Neural progenitor cell (in vitro differentiated cells): ENCODE results near the gene BCL2L12. TPM values are rescaled to one million over a fixed set of nuclear protein-coding genes. Genes with fewer than 3 reads are reported as not detected.

ENCODE experiments used
- DNase-seq: peaks from one replicate; pipeline ENCODE4 v3.0.0-alpha.2; 2016; ENCODE audit warnings: low spot score
- H2AFZ ChIP-seq: fragments of 200-600 bp; sonication (generic); replicated peaks from 2 replicates; pipeline ENCODE4 v1.6.1; 2016; ENCODE audit warnings: antibody characterized with exemption
- H3F3A ChIP-seq: fragments of 200-600 bp; sonication (generic); 2 replicates; pipeline ENCODE4 v1.6.1; 2016; ENCODE audit warnings: antibody characterized with exemption, low read depth
- H3K27ac ChIP-seq: fragments of 200-600 bp; sonication (generic); 2 replicates; pipeline ENCODE4 v1.5.1; 2016; ENCODE audit warnings: mild to moderate bottlenecking
- H3K27me3 ChIP-seq: fragments of 200-600 bp; sonication (generic); 2 replicates; pipeline ENCODE4 v1.6.1; 2016; ENCODE audit warnings: mild to moderate bottlenecking, moderate library complexity
- H3K36me3 ChIP-seq: fragments of 200-600 bp; sonication (generic); 2 replicates; pipeline ENCODE4 v1.5.1; 2016
- H3K4me1 ChIP-seq: fragments of 200-600 bp; sonication (generic); 2 replicates; pipeline ENCODE4 v1.6.1; 2016; ENCODE audit warnings: mixed run types
- H3K4me2 ChIP-seq: fragments of 200-600 bp; sonication (generic); 2 replicates; pipeline ENCODE4 v1.6.1; 2016
- H3K4me3 ChIP-seq: fragments of 200-600 bp; sonication (generic); 2 replicates; pipeline ENCODE4 v1.5.1; 2016
- H3K79me2 ChIP-seq: fragments of 200-600 bp; sonication (generic); 2 replicates; pipeline ENCODE4 v1.6.1; 2016; ENCODE audit warnings: low read depth
- H3K9ac ChIP-seq: fragments of 200-600 bp; sonication (generic); 2 replicates; pipeline ENCODE4 v1.6.1; 2016
- H3K9me3 ChIP-seq: fragments of 200-600 bp; sonication (generic); 2 replicates; pipeline ENCODE4 v1.5.1; 2016; ENCODE audit warnings: low read depth
- H4K20me1 ChIP-seq: fragments of 200-600 bp; sonication (generic); 2 replicates; pipeline ENCODE4 v1.6.1; 2016; ENCODE audit warnings: low read depth
- H3K27ac Mint-ChIP-seq: 3 replicates; pipeline ENCODE4 v1.8.0; 2021; ENCODE audit warnings: mixed read lengths
- H3K27me3 Mint-ChIP-seq: 2 replicates; pipeline ENCODE4 v1.8.0; 2022; ENCODE audit warnings: low read depth, mild to moderate bottlenecking, inconsistent platforms, moderate library complexity, mixed read lengths; ENCODE audit not compliant: insufficient read depth
- H3K36me3 Mint-ChIP-seq: 3 replicates; pipeline ENCODE4 v1.8.0; 2021; ENCODE audit warnings: mixed read lengths
- H3K4me1 Mint-ChIP-seq: 3 replicates; pipeline ENCODE4 v1.8.0; 2021; ENCODE audit warnings: mixed read lengths
- H3K4me3 Mint-ChIP-seq: 3 replicates; pipeline ENCODE4 v1.8.0; 2021; ENCODE audit warnings: mild to moderate bottlenecking, moderate library complexity, mixed read lengths
- H3K9me3 Mint-ChIP-seq: 3 replicates; pipeline ENCODE4 v1.8.0; 2020; ENCODE audit warnings: mixed read lengths
- EZH2 ChIP-seq: fragments of 200-600 bp; sonication (generic); IDR thresholded peaks from 2 replicates; pipeline ENCODE4 v1.6.1; 2017; ENCODE audit warnings: antibody characterized with exemption, mild to moderate bottlenecking, moderate library complexity
- EZH2phosphoT487 ChIP-seq: fragments of 200-600 bp; sonication (generic); IDR thresholded peaks from 2 replicates; pipeline ENCODE4 v1.6.1; 2017; ENCODE audit warnings: antibody characterized with exemption
- total RNA-seq: library from RNA; depleted of rRNA; stranded (reverse); fragments of >200 nt; gene quantifications from 2 replicates; pipeline ENCODE4 v1.2.3, GENCODE V29; 2015; ENCODE audit warnings: low replicate concordance
- TF ChIP-seq, protein P1 (sequence below): fragments of 200-600 bp; sonication (generic); IDR thresholded peaks from 2 replicates; pipeline ENCODE4 v1.5.1; 2017; ENCODE audit warnings: antibody characterized with exemption, mild to moderate bottlenecking

BCL2L12 gene
- total RNA-seq, 1 donor from 2014 or later, result 6.1 TPM

DNA sequence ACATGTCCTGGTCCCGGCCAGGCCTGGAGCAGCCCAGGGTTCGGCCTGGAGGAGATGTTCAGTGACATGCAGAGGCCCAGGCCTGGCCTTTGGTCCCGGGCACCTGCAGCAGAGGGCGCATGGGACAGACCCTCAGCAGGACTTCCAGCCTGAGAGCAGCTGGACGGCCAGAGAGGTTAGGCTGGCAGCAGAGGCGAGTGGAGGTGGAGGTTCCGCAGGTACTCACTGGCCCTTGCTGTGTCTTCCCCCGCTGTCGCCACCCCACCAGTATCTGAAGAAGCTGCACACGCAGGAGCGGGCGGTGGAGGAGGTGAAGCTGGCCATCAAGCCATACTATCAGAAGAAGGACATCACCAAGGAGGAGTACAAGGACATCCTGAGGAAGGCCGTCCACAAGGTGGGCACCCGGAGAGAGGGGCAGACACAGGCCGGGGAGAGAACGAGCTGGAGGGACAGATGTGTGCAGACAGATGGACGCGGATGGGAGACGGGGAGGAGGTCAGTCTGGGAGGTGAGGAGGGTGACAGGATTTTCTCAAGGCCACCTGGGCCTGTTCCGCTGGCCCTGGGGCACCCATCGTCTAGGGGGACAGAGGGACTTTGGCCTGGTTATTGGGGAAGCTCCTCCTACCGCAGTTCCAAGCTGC lies 8.1 kb upstream of the BCL2L12 start:
- peaks cover 4% of the 10 kb centered on the region for H3K36me3 ChIP-seq

DNA sequence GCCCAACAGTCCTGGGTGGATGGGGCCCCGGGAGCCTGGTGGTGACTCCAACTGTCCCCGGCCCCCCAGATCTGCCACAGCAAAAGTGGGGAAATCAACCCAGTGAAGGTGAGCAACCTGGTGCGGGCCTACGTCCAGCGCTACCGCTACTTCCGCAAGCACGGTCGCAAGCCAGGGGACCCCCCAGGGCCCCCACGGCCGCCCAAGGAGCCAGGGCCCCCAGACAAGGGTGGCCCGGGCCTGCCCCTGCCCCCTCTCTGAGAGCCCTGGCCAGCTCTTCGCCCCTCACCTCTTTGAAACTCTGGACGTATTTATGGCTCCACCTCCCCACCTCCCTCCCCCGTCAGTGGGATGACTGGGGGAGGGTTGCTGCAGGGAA lies 7.6 kb upstream of the BCL2L12 start:
- Histone ChIP-seq H3F3A (peaks cover 25% of the 10 kb centered on the region), H3K27ac (no peak overlapping the region), H4K20me1 (peaks cover 24% of the 10 kb centered on the region), H2AFZ (no peak overlapping the region), H3K4me1 (no peaks in the 10 kb centered on the region), H3K9ac (no peak overlapping the region), H3K4me3 (no peak overlapping the region), H3K9me3 (no peaks in the 10 kb centered on the region), H3K79me2 (peaks cover under 1% of the 10 kb centered on the region), H3K36me3 (peaks cover 4% of the 10 kb centered on the region), H3K4me2 (no peak overlapping the region), H3K27me3 (no peaks in the 10 kb centered on the region)
- peaks cover 30% of the 10 kb centered on the region for H3K36me3 Mint-ChIP-seq
- TF ChIP-seq EZH2 (no peak), EZH2phosphoT487 (no peak)
- TF ChIP-seq, protein P1, sequence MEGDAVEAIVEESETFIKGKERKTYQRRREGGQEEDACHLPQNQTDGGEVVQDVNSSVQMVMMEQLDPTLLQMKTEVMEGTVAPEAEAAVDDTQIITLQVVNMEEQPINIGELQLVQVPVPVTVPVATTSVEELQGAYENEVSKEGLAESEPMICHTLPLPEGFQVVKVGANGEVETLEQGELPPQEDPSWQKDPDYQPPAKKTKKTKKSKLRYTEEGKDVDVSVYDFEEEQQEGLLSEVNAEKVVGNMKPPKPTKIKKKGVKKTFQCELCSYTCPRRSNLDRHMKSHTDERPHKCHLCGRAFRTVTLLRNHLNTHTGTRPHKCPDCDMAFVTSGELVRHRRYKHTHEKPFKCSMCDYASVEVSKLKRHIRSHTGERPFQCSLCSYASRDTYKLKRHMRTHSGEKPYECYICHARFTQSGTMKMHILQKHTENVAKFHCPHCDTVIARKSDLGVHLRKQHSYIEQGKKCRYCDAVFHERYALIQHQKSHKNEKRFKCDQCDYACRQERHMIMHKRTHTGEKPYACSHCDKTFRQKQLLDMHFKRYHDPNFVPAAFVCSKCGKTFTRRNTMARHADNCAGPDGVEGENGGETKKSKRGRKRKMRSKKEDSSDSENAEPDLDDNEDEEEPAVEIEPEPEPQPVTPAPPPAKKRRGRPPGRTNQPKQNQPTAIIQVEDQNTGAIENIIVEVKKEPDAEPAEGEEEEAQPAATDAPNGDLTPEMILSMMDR, result no peak
- no peak overlapping the region for H3K27ac Mint-ChIP-seq
- no peaks in the 10 kb centered on the region for H3K27me3 Mint-ChIP-seq
- H3K4me1 Mint-ChIP-seq, result no peaks in the 10 kb centered on the region
- DNase-seq, result no peak
- no peak overlapping the region for H3K4me3 Mint-ChIP-seq
- no peaks in the 10 kb centered on the region for H3K9me3 Mint-ChIP-seq

More for the DNA sequence above, 8.1 kb upstream of the BCL2L12 start:
- no peaks in the 10 kb centered on the region for H3K27me3 ChIP-seq
- no peak overlapping the region for H3K9ac ChIP-seq
- no peak overlapping the region for H3K4me3 ChIP-seq
- peaks cover 24% of the 10 kb centered on the region for H4K20me1 ChIP-seq
- Mint-ChIP-seq H3K4me3 (no peak overlapping the region), H3K4me1 (no peaks in the 10 kb centered on the region), H3K36me3 (peaks cover 33% of the 10 kb centered on the region), H3K27ac (no peak overlapping the region), H3K9me3 (no peaks in the 10 kb centered on the region), H3K27me3 (no peaks in the 10 kb centered on the region)
- H3K9me3 ChIP-seq, result no peaks in the 10 kb centered on the region
- TF ChIP-seq EZH2phosphoT487 (no peak), EZH2 (no peak)
- TF ChIP-seq, protein P1, result no peak
- no peak overlapping the region for H3K4me2 ChIP-seq
- H3F3A ChIP-seq, result peaks cover 24% of the 10 kb centered on the region
- no peak overlapping the region for H3K27ac ChIP-seq
- no peaks in the 10 kb centered on the region for H3K4me1 ChIP-seq
- DNase-seq, result no peak
- no peaks in the 10 kb centered on the region for H3K79me2 ChIP-seq
- no peak overlapping the region for H2AFZ ChIP-seq

DNA sequence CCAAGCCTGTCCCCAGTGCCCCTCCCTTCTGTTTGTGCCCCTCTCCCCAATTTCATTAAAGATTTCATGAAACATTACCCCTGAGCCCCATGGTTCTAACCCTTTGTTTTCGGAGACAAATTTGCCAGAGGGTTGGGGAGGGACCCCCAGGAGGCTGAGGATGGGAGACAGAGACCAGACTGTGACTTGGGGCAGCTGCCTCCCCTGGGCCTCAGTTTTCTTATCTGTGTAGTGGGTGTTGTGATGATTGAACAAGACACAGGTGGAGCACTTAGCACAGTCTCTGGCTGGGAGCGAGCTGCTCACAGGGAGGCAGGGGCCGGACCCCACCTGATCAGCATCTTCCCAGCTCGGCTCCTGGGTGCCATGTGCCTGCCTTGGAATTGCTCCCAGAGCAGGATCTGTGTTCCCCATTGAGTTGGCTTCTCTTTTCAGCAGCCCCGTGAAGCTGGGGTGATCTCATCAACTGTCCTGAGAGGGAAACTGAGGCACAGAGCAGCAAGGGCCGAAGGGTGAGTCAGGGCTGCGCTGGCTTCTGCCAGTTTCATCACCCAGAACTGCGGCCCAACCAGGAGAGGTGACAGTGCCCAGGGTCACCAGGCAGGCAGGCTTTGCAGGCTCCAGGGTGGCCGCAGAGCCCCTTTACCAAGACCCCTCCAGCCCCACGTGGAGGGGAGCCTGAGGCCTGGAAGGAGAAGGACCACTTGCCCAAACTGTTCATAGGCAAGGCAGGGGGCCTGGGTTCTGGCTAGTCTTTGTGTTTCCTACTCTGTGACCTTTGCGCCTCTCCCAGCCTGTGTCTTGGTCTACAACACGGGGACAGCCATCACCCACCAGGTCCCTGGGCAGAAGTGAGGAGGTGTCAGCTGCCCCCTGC lies 6.9 kb upstream of the BCL2L12 start:
- H3F3A ChIP-seq, result peaks cover 31% of the 10 kb centered on the region
- peaks cover under 1% of the 10 kb centered on the region for H3K4me1 ChIP-seq
- no peak overlapping the region for H3K27ac Mint-ChIP-seq
- no peak overlapping the region for H3K9ac ChIP-seq
- no peak overlapping the region for H3K27ac ChIP-seq
- no peaks in the 10 kb centered on the region for H3K4me1 Mint-ChIP-seq
- peaks cover 4% of the 10 kb centered on the region for H3K36me3 ChIP-seq
- no peaks in the 10 kb centered on the region for H3K27me3 ChIP-seq
- H3K9me3 ChIP-seq, result no peaks in the 10 kb centered on the region
- H4K20me1 ChIP-seq, result peaks cover 25% of the 10 kb centered on the region
- H3K79me2 ChIP-seq, result peaks cover 7% of the 10 kb centered on the region
- no peaks in the 10 kb centered on the region for H3K9me3 Mint-ChIP-seq
- H3K27me3 Mint-ChIP-seq, result no peaks in the 10 kb centered on the region
- H3K4me3 Mint-ChIP-seq, result no peak overlapping the region
- TF ChIP-seq EZH2, result no peak
- no peak for DNase-seq
- H3K4me3 ChIP-seq, result no peak overlapping the region
- H2AFZ ChIP-seq, result no peak overlapping the region
- H3K36me3 Mint-ChIP-seq, result peaks cover 30% of the 10 kb centered on the region
- H3K4me2 ChIP-seq, result no peak overlapping the region
